Activated CD4-positive, alpha-beta T cell treated with anti-CD3 and anti-CD28 coated beads, Interleukin-2, amount 50 U/mL, for 24 hours (primary cell): ENCODE measurements around the gene POLR3H.

Source experiments
- DNase-seq, 2 donors: peaks; one replicate each; pipeline ENCODE4 v3.0.0-alpha.2; 2020; ENCODE audit warnings: low read depth in 1 of 2, low spot score in 1 of 2

The POLR3H gene

GRCh38 chr22:41488076-41488475 is 56.2 kb downstream of the POLR3H start:
- DNase-seq = no peak

- DNase-seq = no peak
Observed at GRCh38 chr22:41487037-41487935, 57.0 kb downstream of the POLR3H start.

GRCh38 chr22:41485033-41485432 is 59.2 kb downstream of the POLR3H start:
- DNase-seq = no peak

GRCh38 chr22:41482319-41482935 is 61.8 kb downstream of the POLR3H start:
- no peak for DNase-seq

GRCh38 chr22:41481925-41482318 is 62.3 kb downstream of the POLR3H start:
- DNase-seq = no peak

GRCh38 chr22:41481131-41481830 is 63.0 kb downstream of the POLR3H start:
- no peak for DNase-seq

GRCh38 chr22:41480397-41480735 is 63.9 kb downstream of the POLR3H start:
- no peak for DNase-seq

- no peak for DNase-seq
Observed at GRCh38 chr22:41479671-41480396, 64.4 kb downstream of the POLR3H start.

- DNase-seq = no peak
Observed at GRCh38 chr22:41478891-41479521, 65.3 kb downstream of the POLR3H start.

- no peak for DNase-seq
Observed at GRCh38 chr22:41478473-41478872, 65.8 kb downstream of the POLR3H start.
